GM23338 (cell line): ENCODE data around the gene HMGCS1. TPM values are rescaled to one million over a fixed set of nuclear protein-coding genes. Genes with fewer than 3 reads are reported as not detected.
"Not testable (repeated sequence)": the region's sequence is repeated elsewhere in the genome, so short reads cannot be mapped to it uniquely, and the experiment has no call there.

ENCODE experiments used
- ATAC-seq: fragments of 200-7000 bp; cut with Tn5 transposase; 3 replicates; pipeline ENCODE4 v1.9.1; 2020
- DNase-seq: peaks from one replicate; pipeline ENCODE4 v3.0.0-alpha.2; 2015; ENCODE audit warnings: low spot score
- H2AFZ ChIP-seq: fragments of 200-600 bp; sonication (generic); 2 replicates; pipeline ENCODE4 v1.8.0; 2016; ENCODE audit warnings: antibody characterized with exemption, mild to moderate bottlenecking, moderate library complexity
- H3F3A ChIP-seq: fragments of 200-600 bp; sonication (generic); replicated peaks from 2 replicates; pipeline ENCODE4 v1.8.0; 2017; ENCODE audit warnings: antibody characterized with exemption, mixed run types, low read depth
- H3K27ac ChIP-seq: fragments of 200-600 bp; sonication (generic); 2 replicates; pipeline ENCODE4 v1.6.1; 2016; ENCODE audit warnings: low read depth
- H3K27me3 ChIP-seq: fragments of 200-600 bp; sonication (generic); 2 replicates; pipeline ENCODE4 v1.8.0; 2016; ENCODE audit warnings: mild to moderate bottlenecking, mixed run types, moderate library complexity; ENCODE audit not compliant: insufficient read depth
- H3K36me3 ChIP-seq: fragments of 200-600 bp; sonication (generic); 2 replicates; pipeline ENCODE4 v1.8.0; 2016; ENCODE audit warnings: mild to moderate bottlenecking; ENCODE audit not compliant: insufficient read depth
- H3K4me1 ChIP-seq: fragments of 200-600 bp; sonication (generic); 2 replicates; pipeline ENCODE4 v1.8.0; 2016; ENCODE audit warnings: mild to moderate bottlenecking, moderate library complexity; ENCODE audit not compliant: insufficient read depth
- H3K4me2 ChIP-seq: fragments of 200-600 bp; sonication (generic); 2 replicates; pipeline ENCODE4 v1.7.1; 2017; ENCODE audit warnings: mixed run types
- H3K4me3 ChIP-seq: fragments of 200-600 bp; sonication (generic); 2 replicates; pipeline ENCODE4 v1.6.1; 2016; ENCODE audit warnings: mixed run types
- H3K79me2 ChIP-seq: fragments of 200-600 bp; sonication (generic); replicated peaks from 2 replicates; pipeline ENCODE4 v1.8.0; 2017; ENCODE audit warnings: mild to moderate bottlenecking; ENCODE audit not compliant: insufficient read depth
- H3K9me2 ChIP-seq: fragments of 200-600 bp; sonication (generic); 2 replicates; pipeline ENCODE4 v1.8.0; 2017; ENCODE audit not compliant: insufficient read depth
- H4K20me1 ChIP-seq: fragments of 200-600 bp; sonication (generic); replicated peaks from 2 replicates; pipeline ENCODE4 v1.8.0; 2017; ENCODE audit warnings: mild to moderate bottlenecking; ENCODE audit not compliant: insufficient read depth
- H3K27ac Mint-ChIP-seq: 2 replicates; pipeline ENCODE4 v1.8.0; 2020; ENCODE audit warnings: inconsistent platforms, mild to moderate bottlenecking, moderate library complexity, mixed read lengths
- H3K27me3 Mint-ChIP-seq: 3 replicates; pipeline ENCODE4 v1.8.0; 2022; ENCODE audit warnings: low read depth, mild to moderate bottlenecking, moderate library complexity, mixed read lengths, inconsistent platforms; ENCODE audit not compliant: insufficient read depth, poor library complexity
- H3K36me3 Mint-ChIP-seq: 3 replicates; pipeline ENCODE4 v1.8.0; 2021; ENCODE audit warnings: low read depth, mild to moderate bottlenecking, inconsistent platforms, moderate library complexity, mixed read lengths
- H3K4me1 Mint-ChIP-seq: 3 replicates; pipeline ENCODE4 v1.8.0; 2020; ENCODE audit warnings: mild to moderate bottlenecking, inconsistent platforms, mixed read lengths
- H3K4me3 Mint-ChIP-seq: 3 replicates; pipeline ENCODE4 v1.8.0; 2021; ENCODE audit warnings: moderate library complexity, mild to moderate bottlenecking, inconsistent platforms, mixed read lengths
- H3K9me3 Mint-ChIP-seq: 3 replicates; pipeline ENCODE4 v1.8.0; 2020; ENCODE audit warnings: moderate library complexity, mild to moderate bottlenecking, inconsistent platforms, mixed read lengths
- CTCF ChIP-seq, 2 experiments: fragments of 200-600 bp in 1 of 2; sonication (generic) in 1 of 2; conservative IDR thresholded peaks; 2 replicates each; pipeline versions ENCODE4 v1.5.1 to v1.6.1; 2016 to 2017; ENCODE audit warnings: antibody characterized with exemption in 2 of 2, low read depth in 2 of 2, mild to moderate bottlenecking in 2 of 2, moderate library complexity in 1 of 2
- NANOG ChIP-seq: IDR thresholded peaks from 2 replicates; pipeline ENCODE4 v1.6.1; 2016; ENCODE audit warnings: antibody characterized with exemption, borderline replicate concordance
- REST ChIP-seq: IDR thresholded peaks from one replicate; pipeline ENCODE4 v1.6.1; 2018; ENCODE audit warnings: antibody characterized with exemption; ENCODE audit not compliant: unreplicated experiment
- polyA plus RNA-seq: library from polyadenylated mRNA; unstranded; fragments of >200 nt; fragmentation: Nextera tagmentation; extraction: Ambion mirVana; gene quantifications from 2 replicates; pipeline ENCODE4 v1.2.1, GENCODE V29; 2016
- total RNA-seq: library from RNA; depleted of rRNA; stranded (reverse); fragments of >200 nt; shearing (Covaris generic); gene quantifications from 2 replicates; pipeline ENCODE4 v1.2.3, GENCODE V29; 2014

HMGCS1 gene
- total and polyA plus RNA-seq, 2 experiments from 2014 or later: 172 to 278 TPM

GRCh38 chr5:43268188-43268820 is 44.9 kb downstream of the HMGCS1 start:
- no peak overlapping the region for H3K4me2 ChIP-seq
- peaks cover 15% of the 10 kb centered on the region for H3K9me3 Mint-ChIP-seq
- H3K4me3 ChIP-seq: no peak overlapping the region
- H3K79me2 ChIP-seq: no peaks in the 10 kb centered on the region
- no peak overlapping the region for H3K27ac ChIP-seq
- no peaks in the 10 kb centered on the region for H3K27me3 ChIP-seq
- no peaks in the 10 kb centered on the region for H4K20me1 ChIP-seq
- no peak overlapping the region for H3K27ac Mint-ChIP-seq
- H3K4me1 ChIP-seq: no peaks in the 10 kb centered on the region
- H3K4me3 Mint-ChIP-seq: no peak overlapping the region
- H3F3A ChIP-seq: no peaks in the 10 kb centered on the region
- H2AFZ ChIP-seq: no peak overlapping the region
- H3K36me3 ChIP-seq: no peaks in the 10 kb centered on the region
- DNase-seq (no peak), ATAC-seq (no peak)
- H3K4me1 Mint-ChIP-seq: no peaks in the 10 kb centered on the region
- H3K27me3 Mint-ChIP-seq: no peaks in the 10 kb centered on the region
- H3K9me2 ChIP-seq: peaks cover 6% of the 10 kb centered on the region; the same call in 1 of the 2 replicates
- H3K36me3 Mint-ChIP-seq: peaks cover 7% of the 10 kb centered on the region
- no peak for TF ChIP-seq REST
- no peak for TF ChIP-seq CTCF (conservative IDR thresholded peaks at IDR 0.05; ENCODE audit: low read depth in 2 of 2)

GRCh38 chr5:43262269-43262668 is 50.9 kb downstream of the HMGCS1 start:
- not testable (repeated sequence) for H3K36me3 Mint-ChIP-seq, H3K4me2 ChIP-seq, H3K4me3 ChIP-seq, H3F3A ChIP-seq, H3K9me2 ChIP-seq, H3K27me3 ChIP-seq, ATAC-seq, H3K79me2 ChIP-seq, H3K27me3 Mint-ChIP-seq, DNase-seq, H4K20me1 ChIP-seq, H3K27ac ChIP-seq, H3K4me3 Mint-ChIP-seq, H3K4me1 Mint-ChIP-seq, H3K27ac Mint-ChIP-seq, H3K4me1 ChIP-seq, H2AFZ ChIP-seq, H3K36me3 ChIP-seq
- peaks cover 16% of the 10 kb centered on the region for H3K9me3 Mint-ChIP-seq

- Histone ChIP-seq H3K27ac (no peak overlapping the region), H3K27me3 (no peaks in the 10 kb centered on the region), H3K36me3 (no peaks in the 10 kb centered on the region), H3K4me3 (no peak overlapping the region), H3K4me2 (no peak overlapping the region), H3K9me2 (no peaks in the 10 kb centered on the region), H3K79me2 (no peaks in the 10 kb centered on the region), H2AFZ (no peak overlapping the region), H4K20me1 (no peaks in the 10 kb centered on the region; the same call in 1 of the 2 replicates), H3K4me1 (no peaks in the 10 kb centered on the region), H3F3A (no peaks in the 10 kb centered on the region)
- Mint-ChIP-seq H3K4me3 (no peak overlapping the region), H3K27me3 (no peaks in the 10 kb centered on the region), H3K9me3 (peaks cover 6% of the 10 kb centered on the region; the same call in 2 of the 3 replicates), H3K4me1 (no peaks in the 10 kb centered on the region), H3K27ac (no peak overlapping the region), H3K36me3 (no peaks in the 10 kb centered on the region)
- no peak for DNase-seq
- no peak for ATAC-seq
- no peak for TF ChIP-seq NANOG
Observed at GRCh38 chr5:43258116-43258515, 55.1 kb downstream of the HMGCS1 start.
